Transverse colon (tissue), 3 donors: Measurements from ENCODE around the gene MAS1L.

Source experiments
- POLR2A ChIP-seq: fragments of 450-650 bp; IDR thresholded peaks from one replicate; pipeline ENCODE4 v1.6.1; 2016; ENCODE audit warnings: antibody characterized with exemption, mild to moderate bottlenecking, moderate library complexity
- TF ChIP-seq, protein P1 (sequence below), 5 experiments: fragments of 200-600 bp in 3 of 5; fragments of 450-650 bp in 2 of 5; sonication (generic) in 3 of 5; IDR thresholded peaks; 1 replicate in 2 of 5; 2 replicates in 3 of 5; pipeline ENCODE4 v1.5.1; 2016 to 2017; ENCODE audit warnings: antibody characterized with exemption in 5 of 5, inconsistent platforms in 3 of 5, mild to moderate bottlenecking in 2 of 5, moderate library complexity in 1 of 5

DNA sequence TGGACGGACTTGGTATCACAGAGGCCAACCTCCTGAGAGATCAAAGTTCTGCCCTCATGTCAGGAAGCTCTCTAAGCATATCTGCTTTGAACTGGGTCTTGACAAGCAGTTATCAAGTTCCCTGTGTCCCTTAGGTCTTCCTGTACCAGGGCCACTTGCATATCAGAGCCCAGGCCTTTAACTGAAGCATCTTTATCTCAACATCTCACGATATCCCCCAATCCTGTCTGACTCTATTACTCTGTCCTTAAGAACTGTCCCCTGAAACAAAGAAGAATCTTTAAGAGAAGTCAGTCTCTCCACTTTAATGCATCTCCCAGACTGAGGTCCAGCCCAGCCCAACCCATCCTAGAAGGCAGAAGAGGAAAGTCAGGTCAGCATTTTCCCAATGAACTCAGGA, 8.2 kb downstream of the MAS1L start:
- TF ChIP-seq POLR2A = no peak
- TF ChIP-seq, protein P1, sequence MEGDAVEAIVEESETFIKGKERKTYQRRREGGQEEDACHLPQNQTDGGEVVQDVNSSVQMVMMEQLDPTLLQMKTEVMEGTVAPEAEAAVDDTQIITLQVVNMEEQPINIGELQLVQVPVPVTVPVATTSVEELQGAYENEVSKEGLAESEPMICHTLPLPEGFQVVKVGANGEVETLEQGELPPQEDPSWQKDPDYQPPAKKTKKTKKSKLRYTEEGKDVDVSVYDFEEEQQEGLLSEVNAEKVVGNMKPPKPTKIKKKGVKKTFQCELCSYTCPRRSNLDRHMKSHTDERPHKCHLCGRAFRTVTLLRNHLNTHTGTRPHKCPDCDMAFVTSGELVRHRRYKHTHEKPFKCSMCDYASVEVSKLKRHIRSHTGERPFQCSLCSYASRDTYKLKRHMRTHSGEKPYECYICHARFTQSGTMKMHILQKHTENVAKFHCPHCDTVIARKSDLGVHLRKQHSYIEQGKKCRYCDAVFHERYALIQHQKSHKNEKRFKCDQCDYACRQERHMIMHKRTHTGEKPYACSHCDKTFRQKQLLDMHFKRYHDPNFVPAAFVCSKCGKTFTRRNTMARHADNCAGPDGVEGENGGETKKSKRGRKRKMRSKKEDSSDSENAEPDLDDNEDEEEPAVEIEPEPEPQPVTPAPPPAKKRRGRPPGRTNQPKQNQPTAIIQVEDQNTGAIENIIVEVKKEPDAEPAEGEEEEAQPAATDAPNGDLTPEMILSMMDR (IDR thresholded peaks at IDR 0.05) = no peak
